Measurements from ENCODE around the gene LY6G5C. TPM values are rescaled to one million over a fixed set of nuclear protein-coding genes. Genes with fewer than 3 reads are reported as not detected.

LY6G5C gene, protein sequence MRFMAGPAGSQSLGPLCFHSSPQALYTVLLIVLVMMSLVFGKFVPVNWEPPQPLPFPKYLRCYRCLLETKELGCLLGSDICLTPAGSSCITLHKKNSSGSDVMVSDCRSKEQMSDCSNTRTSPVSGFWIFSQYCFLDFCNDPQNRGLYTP
- total RNA-seq = 1 to 10 TPM in 3 of 4 donors, not detected in 1; 1.0 to 4.4 (median 3.8) TPM

DNA sequence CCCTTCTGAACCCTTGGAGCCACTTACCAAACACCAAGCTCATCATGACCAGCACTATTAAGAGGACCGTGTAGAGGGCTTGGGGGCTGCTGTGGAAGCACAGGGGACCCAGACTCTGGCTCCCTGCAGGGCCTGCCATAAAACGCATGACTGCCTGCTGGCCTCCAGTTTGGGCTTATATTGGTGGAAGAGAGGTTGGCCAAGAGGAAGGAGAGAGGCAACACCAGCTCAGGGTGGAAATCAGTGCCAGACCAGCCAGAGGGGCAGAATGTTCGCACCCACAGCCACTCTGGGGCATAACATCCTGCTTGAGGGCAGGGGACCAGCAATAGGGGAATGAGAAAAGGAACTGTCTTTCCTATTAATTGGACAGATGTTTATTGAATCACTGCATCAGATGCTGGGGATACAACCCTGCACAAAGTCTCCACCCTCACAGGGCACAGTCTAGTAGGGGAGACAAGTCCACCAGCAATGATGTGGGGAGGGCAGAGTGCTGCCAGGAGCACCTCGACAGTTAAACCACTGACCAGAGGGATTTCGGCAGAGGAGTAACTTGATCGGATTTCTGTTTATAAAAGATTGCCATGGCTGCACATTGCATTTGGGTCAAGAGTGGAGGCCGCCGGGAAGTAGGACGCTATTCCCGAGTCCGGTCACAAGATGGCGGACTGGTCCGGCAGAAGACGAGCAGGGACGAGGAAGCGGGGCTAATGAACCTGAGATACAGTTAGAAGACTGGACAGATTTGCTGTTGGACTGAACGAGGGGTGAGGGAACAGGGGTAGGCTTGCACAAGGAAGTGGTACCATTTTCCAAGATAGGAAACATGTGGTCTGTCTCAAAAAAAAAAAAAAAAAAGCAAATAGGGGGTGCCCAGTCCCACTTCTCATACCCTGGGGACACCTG lies at the start of gene LY6G5C:
Gene LY6G5C (minus strand): TSS at position 842 of the 909 bp plus-strand sequence. CDS start 694 bp downstream, at position 148.
- intact Hi-C loops (cut with DNase I; ENCODE audit: low total_unique reads) = loop anchor here (5.0 kb wide), 1 partner anchor 152 kb away; no protein-coding TSS in a partner anchor
- H3K9me3 ChIP-seq = no peaks in the 10 kb centered on the region
- DNase-seq = peak; percentile 85 to 86
- H3K36me3 ChIP-seq = no peaks in the 10 kb centered on the region
- peaks cover 0 to 4% of the 10 kb centered on the region in 2 donors for H3K4me1 ChIP-seq
- peak within 1 kb of the TSS; percentile 40 to 56 for H3K4me3 ChIP-seq
- peak within 1 kb of the TSS; percentile 71 to 88 for H3K27ac ChIP-seq
- H3K27me3 ChIP-seq = no peaks in the 10 kb centered on the region
- TF ChIP-seq POLR2A (IDR thresholded peaks at IDR 0.05) = no peak
- TF ChIP-seq, protein P1, sequence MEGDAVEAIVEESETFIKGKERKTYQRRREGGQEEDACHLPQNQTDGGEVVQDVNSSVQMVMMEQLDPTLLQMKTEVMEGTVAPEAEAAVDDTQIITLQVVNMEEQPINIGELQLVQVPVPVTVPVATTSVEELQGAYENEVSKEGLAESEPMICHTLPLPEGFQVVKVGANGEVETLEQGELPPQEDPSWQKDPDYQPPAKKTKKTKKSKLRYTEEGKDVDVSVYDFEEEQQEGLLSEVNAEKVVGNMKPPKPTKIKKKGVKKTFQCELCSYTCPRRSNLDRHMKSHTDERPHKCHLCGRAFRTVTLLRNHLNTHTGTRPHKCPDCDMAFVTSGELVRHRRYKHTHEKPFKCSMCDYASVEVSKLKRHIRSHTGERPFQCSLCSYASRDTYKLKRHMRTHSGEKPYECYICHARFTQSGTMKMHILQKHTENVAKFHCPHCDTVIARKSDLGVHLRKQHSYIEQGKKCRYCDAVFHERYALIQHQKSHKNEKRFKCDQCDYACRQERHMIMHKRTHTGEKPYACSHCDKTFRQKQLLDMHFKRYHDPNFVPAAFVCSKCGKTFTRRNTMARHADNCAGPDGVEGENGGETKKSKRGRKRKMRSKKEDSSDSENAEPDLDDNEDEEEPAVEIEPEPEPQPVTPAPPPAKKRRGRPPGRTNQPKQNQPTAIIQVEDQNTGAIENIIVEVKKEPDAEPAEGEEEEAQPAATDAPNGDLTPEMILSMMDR (IDR thresholded peaks at IDR 0.05) = peak; percentile 70 to 92 (median 82)

DNA sequence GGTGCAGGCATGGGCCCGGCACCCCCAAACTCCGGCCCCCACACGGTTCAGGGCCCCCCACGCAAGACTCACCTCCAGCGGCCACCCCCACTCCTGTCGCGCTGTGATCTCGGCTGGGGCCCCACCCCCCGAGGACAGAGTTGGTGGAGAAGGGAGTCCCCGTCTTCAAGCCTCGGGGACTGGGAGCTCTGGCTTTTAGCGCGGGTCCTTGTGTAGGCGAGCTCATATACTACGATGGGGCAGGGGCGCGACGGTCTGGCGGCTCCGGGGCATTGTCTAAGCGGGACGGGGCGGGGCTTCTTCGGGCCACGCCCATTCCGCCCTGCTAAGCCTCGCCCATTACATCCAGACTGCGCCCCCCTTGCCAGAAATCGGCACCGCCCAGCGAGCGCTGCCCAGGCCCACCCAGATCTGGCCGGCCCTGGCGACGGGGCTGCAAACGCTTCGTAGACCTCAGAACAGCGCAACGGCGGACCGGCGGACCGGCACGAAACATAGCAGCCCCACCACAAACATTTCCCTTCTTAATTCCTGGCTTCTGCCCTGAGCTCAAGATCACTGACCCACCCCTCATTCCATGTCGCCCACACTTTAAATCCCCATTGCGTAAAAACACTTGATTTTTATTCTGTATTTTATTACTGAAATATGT lies 49.2 kb upstream of the LY6G5C start:
- H3K27ac ChIP-seq = peak overlapping the region; percentile 93 to 100
- peak; percentile 94 to 97 for DNase-seq
- H3K9me3 ChIP-seq = no peaks in the 10 kb centered on the region
- peak overlapping the region; percentile 65 to 97 for H3K4me3 ChIP-seq
- TF ChIP-seq POLR2A (IDR thresholded peaks at IDR 0.05) = peak; percentile 84 to 93
- TF ChIP-seq, protein P1 (IDR thresholded peaks at IDR 0.05) = no peak
- H3K36me3 ChIP-seq = no peaks in the 10 kb centered on the region
- intact Hi-C loops (cut with DNase I; ENCODE audit: low total_unique reads) = loop anchor here (10.0 kb wide), 1 partner anchor 65 kb away; the partner anchor contains the start of gene VARS1
- H3K4me1 ChIP-seq = peaks cover 6 to 21% of the 10 kb centered on the region in 2 donors
- no peaks in the 10 kb centered on the region for H3K27me3 ChIP-seq

DNA sequence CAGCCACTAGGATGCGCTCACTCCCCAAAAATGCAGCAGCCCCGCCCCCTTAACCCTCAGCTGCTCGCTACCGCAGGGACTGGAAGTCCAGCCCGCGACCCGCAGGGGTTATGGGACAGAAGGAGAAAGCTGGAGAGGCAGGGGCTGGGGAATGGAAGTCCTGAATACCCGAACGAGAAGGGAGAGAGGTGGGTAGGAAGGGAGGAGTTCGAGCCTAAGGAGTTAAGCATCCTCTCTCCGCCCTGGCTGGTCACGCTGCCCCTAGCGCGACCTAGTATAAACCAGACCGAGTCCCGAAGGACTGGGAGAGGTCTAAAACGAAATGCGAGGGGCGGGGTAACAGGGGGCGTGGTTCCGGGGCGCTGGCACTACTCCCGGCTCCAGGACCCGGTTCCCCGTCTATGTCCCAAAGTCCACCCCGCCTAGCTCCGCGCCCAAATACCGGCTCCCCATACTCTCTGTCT lies 48.7 kb upstream of the LY6G5C start:
- peak overlapping the region; percentile 65 to 97 for H3K4me3 ChIP-seq
- no peaks in the 10 kb centered on the region for H3K27me3 ChIP-seq
- intact Hi-C loops (cut with DNase I; ENCODE audit: low total_unique reads) = no loop called here
- TF ChIP-seq, protein P1 (IDR thresholded peaks at IDR 0.05) = peak in 2 of 4 experiments; percentile 74 to 79
- TF ChIP-seq POLR2A (IDR thresholded peaks at IDR 0.05) = peak; percentile 29 to 50
- H3K27ac ChIP-seq = peak overlapping the region; percentile 93 to 100
- H3K4me1 ChIP-seq = peaks cover 6 to 17% of the 10 kb centered on the region in 2 donors
- no peaks in the 10 kb centered on the region for H3K9me3 ChIP-seq
- DNase-seq = peak; percentile 95 to 96
- H3K36me3 ChIP-seq = no peaks in the 10 kb centered on the region

DNA sequence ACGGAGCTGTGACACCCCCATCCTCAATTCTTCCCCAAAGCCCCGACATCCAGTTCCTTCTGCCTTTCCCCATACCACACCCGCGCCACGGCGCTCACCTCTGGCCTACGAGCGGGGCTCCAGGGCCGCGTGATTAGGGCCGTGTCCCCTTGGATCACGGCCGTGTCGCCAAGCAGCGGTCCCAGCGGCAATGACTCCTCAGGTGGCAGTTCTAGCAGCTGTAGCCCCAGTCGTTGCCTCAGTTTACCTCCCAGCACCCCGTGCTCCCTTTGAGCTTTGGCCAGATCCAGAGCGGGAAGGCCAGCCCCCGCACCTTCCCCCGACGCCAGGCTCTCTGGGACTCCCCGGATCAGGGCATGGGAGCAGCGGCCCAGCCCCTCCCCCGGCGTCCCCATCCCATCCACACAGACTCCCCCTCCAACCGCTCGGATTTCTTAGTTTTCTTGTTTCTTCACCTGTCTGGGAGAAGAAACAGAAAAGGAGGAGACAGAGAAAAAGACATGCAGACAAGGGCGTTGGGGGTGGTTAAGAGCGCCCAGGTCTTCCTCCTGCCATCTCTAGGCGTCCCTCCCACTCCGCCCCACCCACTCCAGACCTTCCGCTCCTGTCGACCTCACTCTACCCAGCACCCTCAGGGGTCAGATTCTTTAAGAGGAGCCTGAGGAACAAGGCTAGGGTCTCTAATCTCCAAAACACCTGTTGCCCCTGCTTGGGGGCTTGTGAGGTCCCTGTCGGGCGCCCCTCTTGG lies 48.1 kb upstream of the LY6G5C start, which contains the start of gene DDAH2:
Gene DDAH2 (minus strand): TSS at position 533 of the 748 bp plus-strand sequence. CDS start 138 bp downstream, at position 395.
- peaks cover 6 to 11% of the 10 kb centered on the region in 2 donors for H3K4me1 ChIP-seq
- H3K27me3 ChIP-seq = no peaks in the 10 kb centered on the region
- DNase-seq = peak; percentile 38 to 48
- peak within 1 kb of the TSS; percentile 93 to 100 for H3K27ac ChIP-seq
- TF ChIP-seq, protein P1 (IDR thresholded peaks at IDR 0.05) = peak in 2 of 4 experiments; percentile 49 to 56
- no peak for TF ChIP-seq POLR2A (IDR thresholded peaks at IDR 0.05)
- peak within 1 kb of the TSS; percentile 65 to 97 for H3K4me3 ChIP-seq
- no peaks in the 10 kb centered on the region for H3K9me3 ChIP-seq
- no peaks in the 10 kb centered on the region for H3K36me3 ChIP-seq
- intact Hi-C loops (cut with DNase I; ENCODE audit: low total_unique reads) = no loop called here
